ENCODE results near the gene C1orf174.

The C1orf174 gene

GRCh38 chr1:3900969-3901529 lies 977 bp upstream of the C1orf174 start:
- peak overlapping the region; percentile 84 for H3K4me3 ChIP-seq (ENCODE audit: control insufficient read depth, low read depth, low read length)
- no peak for TF ChIP-seq CTCF (conservative IDR thresholded peaks at IDR 0.05; ENCODE audit: control insufficient read depth, insufficient read depth, low read depth, low read length)
- peak; percentile 95 for DNase-seq (ENCODE audit: low read depth)

- H3K4me3 ChIP-seq (ENCODE audit: control insufficient read depth, low read depth, low read length): peak overlapping the region; percentile 84
- TF ChIP-seq CTCF (conservative IDR thresholded peaks at IDR 0.05; ENCODE audit: control insufficient read depth, insufficient read depth, low read depth, low read length): no peak
- no peak for DNase-seq (ENCODE audit: low read depth)
These were observed 320 bp downstream of the C1orf174 start for GRCh38 chr1:3899754-3900149.

DNA sequence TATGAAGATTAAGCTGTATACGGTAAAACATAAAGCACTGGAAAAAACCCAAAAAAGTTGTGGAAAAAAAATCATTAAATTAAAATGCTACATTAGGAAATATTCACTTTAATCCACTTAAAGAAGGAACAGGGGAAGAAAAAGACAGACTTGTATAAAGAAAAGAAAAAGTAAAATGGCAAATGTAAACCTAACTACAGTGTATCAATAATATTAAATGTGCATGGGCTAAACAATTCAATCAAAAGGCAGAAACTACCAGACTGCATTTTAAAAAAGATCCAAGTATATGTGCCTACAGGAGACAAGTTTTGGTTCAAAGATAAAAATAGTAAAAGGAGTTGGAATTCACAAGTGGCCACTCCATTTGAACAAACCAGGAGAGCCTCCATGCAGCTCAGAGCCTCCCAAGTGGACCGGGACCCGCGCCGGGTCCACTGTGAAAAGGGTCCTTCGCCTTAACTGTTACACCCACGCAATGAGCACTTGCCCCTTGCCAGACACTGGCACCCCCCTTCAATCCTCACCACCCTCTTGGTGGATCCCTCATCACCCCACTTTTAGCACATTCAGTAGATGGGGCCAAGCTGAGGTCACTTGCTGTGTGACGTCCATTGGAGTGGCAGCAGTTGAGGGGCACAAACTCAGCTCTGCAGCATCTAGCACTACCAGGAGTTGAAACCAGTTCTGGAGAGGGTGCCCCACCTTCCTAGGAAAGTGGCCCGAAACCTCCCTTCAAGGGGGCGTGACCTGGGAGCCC lies 898 bp downstream of the C1orf174 start:
- peak overlapping the region; percentile 84 for H3K4me3 ChIP-seq (ENCODE audit: control insufficient read depth, low read depth, low read length)
- TF ChIP-seq CTCF (conservative IDR thresholded peaks at IDR 0.05; ENCODE audit: control insufficient read depth, insufficient read depth, low read depth, low read length): peak; percentile 5
- peak; percentile 9 for DNase-seq (ENCODE audit: low read depth)

DNA sequence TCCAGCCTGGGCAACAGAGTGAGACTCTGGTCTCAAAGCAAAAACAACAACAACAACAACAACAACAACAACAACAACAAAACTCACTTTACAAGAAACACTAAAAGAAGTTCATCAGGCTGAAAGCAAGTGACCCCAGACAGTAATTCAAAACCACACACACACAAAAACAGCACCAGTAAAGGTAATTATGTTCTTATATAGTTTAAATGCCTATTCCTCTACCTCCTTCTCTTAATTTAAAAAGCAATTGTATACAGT lies 1.7 kb downstream of the C1orf174 start:
- DNase-seq (ENCODE audit: low read depth): no peak
- no peak overlapping the region for H3K4me3 ChIP-seq (ENCODE audit: control insufficient read depth, low read depth, low read length)

GRCh38 chr1:3896396-3897000 lies 3.6 kb downstream of the C1orf174 start:
- no peak for TF ChIP-seq CTCF (conservative IDR thresholded peaks at IDR 0.05; ENCODE audit: control insufficient read depth, insufficient read depth, low read depth, low read length)

More for the DNA sequence above, 1.7 kb downstream of the C1orf174 start:
- no peak for TF ChIP-seq CTCF (conservative IDR thresholded peaks at IDR 0.05; ENCODE audit: control insufficient read depth, insufficient read depth, low read depth, low read length)

GRCh38 chr1:3895951-3896325 lies 4.1 kb downstream of the C1orf174 start:
- H3K4me3 ChIP-seq (ENCODE audit: control insufficient read depth, low read depth, low read length): no peak overlapping the region
- no peak for DNase-seq (ENCODE audit: low read depth)
- no peak for TF ChIP-seq CTCF (conservative IDR thresholded peaks at IDR 0.05; ENCODE audit: control insufficient read depth, insufficient read depth, low read depth, low read length)

More at GRCh38 chr1:3896396-3897000, 3.6 kb downstream of the C1orf174 start:
- H3K4me3 ChIP-seq (ENCODE audit: control insufficient read depth, low read depth, low read length): no peak overlapping the region
- DNase-seq (ENCODE audit: low read depth): no peak
